Measurements from ENCODE around the gene TM9SF4. TPM values are rescaled to one million over a fixed set of nuclear protein-coding genes. Genes with fewer than 3 reads are reported as not detected.

The TM9SF4 gene
- polyA plus RNA-seq, 1 donor (not counting 4 experiments of a cell fraction or from before 2014, with no cell fraction given) = 49.4 TPM

DNA sequence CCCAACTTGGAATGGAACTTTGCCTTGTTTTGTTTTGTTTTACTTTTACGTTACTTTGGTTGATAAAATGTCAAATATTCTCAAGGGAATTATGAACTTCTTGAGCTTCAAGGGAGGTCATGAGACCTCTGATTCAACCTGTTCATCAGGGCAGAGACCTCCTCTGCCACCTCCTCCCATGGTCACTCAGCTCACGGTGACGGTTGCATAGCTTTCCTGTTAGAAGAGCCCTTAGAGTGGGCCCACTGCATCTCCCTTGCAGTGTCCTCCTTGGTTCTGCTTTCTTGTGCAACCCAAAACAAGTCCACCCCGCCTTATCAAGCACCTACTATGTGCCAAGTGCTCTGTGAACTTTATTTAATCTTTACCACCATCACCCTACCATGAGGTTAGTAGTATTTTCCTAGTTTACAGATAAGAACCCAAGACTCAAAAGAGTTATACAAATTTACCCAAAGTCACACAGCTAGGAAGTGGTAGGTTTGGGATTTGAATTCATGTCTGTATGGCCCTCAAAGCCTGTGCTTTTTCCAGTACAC, 15.5 kb downstream of the TM9SF4 start:
- H3K36me3 ChIP-seq (ENCODE audit: control insufficient read depth in 2 of 2, extremely low read depth in 1 of 2, insufficient read depth in 2 of 2, low read length in 2 of 2) = peaks cover 6 to 16% of the 10 kb centered on the region in 2 experiments

DNA sequence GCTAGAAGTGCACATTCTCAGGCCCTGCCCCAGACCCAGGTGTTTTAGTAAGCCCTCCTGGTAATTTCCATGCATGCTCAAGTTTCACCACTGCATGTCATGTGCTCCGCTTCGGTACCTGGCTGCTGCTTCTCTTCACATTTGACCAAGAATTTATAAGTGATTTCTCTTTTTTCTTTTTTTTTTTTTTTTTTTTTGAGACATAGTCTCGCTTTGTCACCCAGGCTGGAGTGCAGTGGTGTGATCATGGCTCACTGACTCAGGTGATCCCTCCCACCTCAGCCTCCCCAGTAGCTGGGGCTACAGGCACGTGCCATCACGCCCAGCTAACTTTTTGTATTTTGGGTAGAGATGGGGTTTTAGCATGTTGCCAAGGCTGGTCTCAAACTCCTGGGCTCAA, 16.0 kb downstream of the TM9SF4 start:
- no peak overlapping the region for H2AFZ ChIP-seq (ENCODE audit: control insufficient read depth, low read length)
- no peak overlapping the region for H3K4me3 ChIP-seq (ENCODE audit: control insufficient read depth in 2 of 3, extremely low read depth in 1 of 3, insufficient read depth in 2 of 3, low read depth in 1 of 3, low read length in 3 of 3)
- no peaks in the 10 kb centered on the region for H3K4me1 ChIP-seq (ENCODE audit: control insufficient read depth, extremely low read depth, insufficient read depth, low read length)
- DNase-seq (ENCODE audit: low read depth, low spot score) = no peak
- H3K27ac ChIP-seq (ENCODE audit: control insufficient read depth, insufficient read depth, low read length) = no peak overlapping the region
- H3K4me2 ChIP-seq (ENCODE audit: control insufficient read depth, extremely low read depth, insufficient read depth, low read depth, low read length) = no peak overlapping the region
- no peak for FAIRE-seq
- no peaks in the 10 kb centered on the region for H3K9me3 ChIP-seq (ENCODE audit: control insufficient read depth, low read depth, low read length)
- H3K79me2 ChIP-seq (ENCODE audit: control insufficient read depth, insufficient read depth, low read length) = peaks cover 48% of the 10 kb centered on the region
- peaks cover 6 to 16% of the 10 kb centered on the region in 2 experiments for H3K36me3 ChIP-seq (ENCODE audit: control insufficient read depth in 2 of 2, extremely low read depth in 1 of 2, insufficient read depth in 2 of 2, low read length in 2 of 2)
- H3K9ac ChIP-seq (ENCODE audit: control insufficient read depth, extremely low read depth, insufficient read depth, low read length) = no peak overlapping the region
- dilution Hi-C loops (cut with MboI; ENCODE audit: extremely low pct_ligation_motif_present, low sequenced_read_pairs) = no loop called here
- H3K9me1 ChIP-seq (ENCODE audit: control insufficient read depth, extremely low read depth, insufficient read depth, low read length) = peaks cover 2% of the 10 kb centered on the region
- H3K27me3 ChIP-seq (ENCODE audit: control insufficient read depth, extremely low read depth, insufficient read depth, low read length) = no peaks in the 10 kb centered on the region
- peaks cover 9% of the 10 kb centered on the region for H4K20me1 ChIP-seq (ENCODE audit: control insufficient read depth, extremely low read depth, insufficient read depth, low read length)
- TF ChIP-seq, protein P1, sequence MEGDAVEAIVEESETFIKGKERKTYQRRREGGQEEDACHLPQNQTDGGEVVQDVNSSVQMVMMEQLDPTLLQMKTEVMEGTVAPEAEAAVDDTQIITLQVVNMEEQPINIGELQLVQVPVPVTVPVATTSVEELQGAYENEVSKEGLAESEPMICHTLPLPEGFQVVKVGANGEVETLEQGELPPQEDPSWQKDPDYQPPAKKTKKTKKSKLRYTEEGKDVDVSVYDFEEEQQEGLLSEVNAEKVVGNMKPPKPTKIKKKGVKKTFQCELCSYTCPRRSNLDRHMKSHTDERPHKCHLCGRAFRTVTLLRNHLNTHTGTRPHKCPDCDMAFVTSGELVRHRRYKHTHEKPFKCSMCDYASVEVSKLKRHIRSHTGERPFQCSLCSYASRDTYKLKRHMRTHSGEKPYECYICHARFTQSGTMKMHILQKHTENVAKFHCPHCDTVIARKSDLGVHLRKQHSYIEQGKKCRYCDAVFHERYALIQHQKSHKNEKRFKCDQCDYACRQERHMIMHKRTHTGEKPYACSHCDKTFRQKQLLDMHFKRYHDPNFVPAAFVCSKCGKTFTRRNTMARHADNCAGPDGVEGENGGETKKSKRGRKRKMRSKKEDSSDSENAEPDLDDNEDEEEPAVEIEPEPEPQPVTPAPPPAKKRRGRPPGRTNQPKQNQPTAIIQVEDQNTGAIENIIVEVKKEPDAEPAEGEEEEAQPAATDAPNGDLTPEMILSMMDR (optimal IDR thresholded peaks at IDR 0.05 in 1 of 3, IDR thresholded peaks at IDR 0.05 in 1 of 3, conservative IDR thresholded peaks at IDR 0.05 in 1 of 3; ENCODE audit: extremely low read depth in 1 of 3, insufficient read depth in 2 of 3, low read length in 3 of 3) = no peak
- no peak for TF ChIP-seq EZH2 (IDR thresholded peaks at IDR 0.05; ENCODE audit: low read length)

More for the DNA sequence above, 15.5 kb downstream of the TM9SF4 start:
- Histone ChIP-seq H3K9ac (ENCODE audit: control insufficient read depth, extremely low read depth, insufficient read depth, low read length) (no peak overlapping the region), H2AFZ (ENCODE audit: control insufficient read depth, low read length) (no peak overlapping the region), H3K4me2 (ENCODE audit: control insufficient read depth, extremely low read depth, insufficient read depth, low read depth, low read length) (no peak overlapping the region), H3K4me1 (ENCODE audit: control insufficient read depth, extremely low read depth, insufficient read depth, low read length) (no peaks in the 10 kb centered on the region), H3K9me1 (ENCODE audit: control insufficient read depth, extremely low read depth, insufficient read depth, low read length) (peaks cover 2% of the 10 kb centered on the region), H3K4me3 (ENCODE audit: control insufficient read depth in 2 of 3, extremely low read depth in 1 of 3, insufficient read depth in 2 of 3, low read depth in 1 of 3, low read length in 3 of 3) (no peak overlapping the region), H3K9me3 (ENCODE audit: control insufficient read depth, low read depth, low read length) (no peaks in the 10 kb centered on the region), H3K79me2 (ENCODE audit: control insufficient read depth, insufficient read depth, low read length) (peaks cover 47% of the 10 kb centered on the region), H3K27ac (ENCODE audit: control insufficient read depth, insufficient read depth, low read length) (no peak overlapping the region), H3K27me3 (ENCODE audit: control insufficient read depth, extremely low read depth, insufficient read depth, low read length) (no peaks in the 10 kb centered on the region), H4K20me1 (ENCODE audit: control insufficient read depth, extremely low read depth, insufficient read depth, low read length) (peaks cover 9% of the 10 kb centered on the region)
- no peak for DNase-seq (ENCODE audit: low read depth, low spot score)
- no peak for TF ChIP-seq EZH2 (IDR thresholded peaks at IDR 0.05; ENCODE audit: low read length)
- TF ChIP-seq, protein P1 (optimal IDR thresholded peaks at IDR 0.05 in 1 of 3, IDR thresholded peaks at IDR 0.05 in 1 of 3, conservative IDR thresholded peaks at IDR 0.05 in 1 of 3; ENCODE audit: extremely low read depth in 1 of 3, insufficient read depth in 2 of 3, low read length in 3 of 3) = no peak
- FAIRE-seq = no peak
- dilution Hi-C loops (cut with MboI; ENCODE audit: extremely low pct_ligation_motif_present, low sequenced_read_pairs) = no loop called here

All from keratinocyte (primary cell).